HUES6 (cell line): Measurements from ENCODE around the gene OXCT2.

ENCODE experiments used
- H3K27ac ChIP-seq: 2 replicates; pipeline ENCODE4 v1.7.0; 2013; ENCODE audit warnings: low read depth, mild to moderate bottlenecking, low read length, inconsistent platforms
- H3K27me3 ChIP-seq: 2 replicates; pipeline ENCODE4 v1.6.1; 2013; ENCODE audit warnings: low read length; ENCODE audit not compliant: control insufficient read depth, insufficient read depth
- H3K36me3 ChIP-seq: 2 replicates; pipeline ENCODE4 v1.6.1; 2013; ENCODE audit warnings: low read length; ENCODE audit not compliant: control insufficient read depth, insufficient read depth
- H3K4me1 ChIP-seq: 2 replicates; pipeline ENCODE4 v1.6.1; 2013; ENCODE audit warnings: low read length; ENCODE audit not compliant: control insufficient read depth, insufficient read depth
- H3K4me3 ChIP-seq: 2 replicates; pipeline ENCODE4 v1.5.1; 2013; ENCODE audit warnings: low read depth, low read length
- H3K9ac ChIP-seq: one replicate; pipeline ENCODE4 v1.6.1; 2013; ENCODE audit warnings: mild to moderate bottlenecking, low read length
- H3K9me3 ChIP-seq: 2 replicates; pipeline ENCODE4 v1.6.1; 2013; ENCODE audit warnings: low read depth, low read length; ENCODE audit not compliant: control insufficient read depth, insufficient read depth

OXCT2 gene

GRCh38 chr1:39753132-39754025 lies 17.8 kb downstream of the OXCT2 start:
- H3K36me3 ChIP-seq, result peaks cover 87% of the 10 kb centered on the region
- H3K4me1 ChIP-seq, result no peaks in the 10 kb centered on the region
- H3K9me3 ChIP-seq, result no peaks in the 10 kb centered on the region
- H3K9ac ChIP-seq, result no peak overlapping the region
- H3K27me3 ChIP-seq, result no peaks in the 10 kb centered on the region
- no peak overlapping the region for H3K27ac ChIP-seq
- H3K4me3 ChIP-seq, result no peak overlapping the region

DNA sequence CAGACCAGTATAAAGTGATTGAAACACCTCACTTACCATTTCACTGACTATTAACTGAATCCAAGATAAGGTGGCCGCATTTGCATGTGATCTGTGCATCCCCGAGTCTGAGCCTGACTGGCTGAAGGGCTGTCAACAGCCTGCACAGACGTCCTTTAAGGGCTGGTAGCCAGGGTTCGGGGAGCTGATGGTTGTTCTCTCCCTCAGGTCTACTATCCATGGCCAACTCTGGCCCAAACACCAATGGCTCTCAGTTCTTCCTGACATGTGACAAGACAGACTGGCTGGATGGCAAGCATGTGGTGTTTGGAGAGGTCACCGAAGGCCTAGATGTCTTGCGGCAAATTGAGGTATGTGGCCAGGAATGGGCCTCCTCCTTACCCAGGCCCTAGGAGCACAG lies 18.4 kb downstream of the OXCT2 start:
- Histone ChIP-seq H3K36me3 (peaks cover 92% of the 10 kb centered on the region), H3K27ac (no peak overlapping the region), H3K9ac (no peak overlapping the region), H3K27me3 (no peaks in the 10 kb centered on the region), H3K4me3 (no peak overlapping the region), H3K4me1 (no peaks in the 10 kb centered on the region), H3K9me3 (no peaks in the 10 kb centered on the region)

DNA sequence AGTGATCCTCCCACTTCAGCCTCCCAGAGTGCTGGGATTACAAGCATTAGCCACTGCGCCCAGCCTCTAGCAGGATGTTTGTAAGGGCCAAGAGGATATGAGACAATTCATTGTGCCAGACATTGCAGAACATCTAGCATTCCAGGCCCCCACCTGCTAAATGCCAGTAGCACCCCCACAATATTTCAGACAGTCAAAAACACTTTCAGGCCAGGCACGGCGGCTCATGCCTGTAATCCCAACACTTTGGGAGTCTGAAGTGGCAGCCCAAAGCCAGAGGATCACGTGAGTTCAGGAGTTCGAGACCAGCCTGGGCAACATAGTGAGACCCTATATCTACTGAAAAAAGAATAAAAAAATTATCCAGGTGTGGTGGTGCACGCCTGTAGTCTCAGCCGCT lies 19.6 kb downstream of the OXCT2 start:
- Histone ChIP-seq H3K4me3 (no peak overlapping the region), H3K27me3 (no peaks in the 10 kb centered on the region), H3K4me1 (no peaks in the 10 kb centered on the region), H3K9me3 (no peaks in the 10 kb centered on the region), H3K9ac (no peak overlapping the region), H3K27ac (no peak overlapping the region), H3K36me3 (peaks cover 92% of the 10 kb centered on the region)

- H3K4me1 ChIP-seq, result no peaks in the 10 kb centered on the region
- peaks cover 87% of the 10 kb centered on the region for H3K36me3 ChIP-seq
- H3K27me3 ChIP-seq, result no peaks in the 10 kb centered on the region
- H3K4me3 ChIP-seq, result no peak overlapping the region
- H3K27ac ChIP-seq, result no peak overlapping the region
- H3K9ac ChIP-seq, result no peak overlapping the region
- H3K9me3 ChIP-seq, result no peaks in the 10 kb centered on the region
Observed at GRCh38 chr1:39745016-39745670, 26.0 kb downstream of the OXCT2 start.

- Histone ChIP-seq H3K9ac (peak within 1 kb of the TSS; percentile 89), H3K27ac (no peak within 1 kb of the TSS; the same call in 1 of the 2 replicates), H3K4me3 (peak within 1 kb of the TSS; percentile 89), H3K9me3 (no peaks in the 10 kb centered on the region), H3K36me3 (peaks cover 27% of the 10 kb centered on the region), H3K4me1 (0 out of 2 replicates have a peak, but pooled peaks cover 3% of the 10 kb centered on the region), H3K27me3 (peaks cover 42% of the 10 kb centered on the region)
Observed at GRCh38 chr1:39738622-39739366, 32.4 kb downstream of the OXCT2 start, which contains the start of gene PPIE. TSS of gene PPIE (plus strand) at chr1:39738882. CDS start at chr1:39738901, 19 bp downstream.

- Histone ChIP-seq H3K27me3 (peaks cover 53% of the 10 kb centered on the region), H3K27ac (no peak overlapping the region)
Observed at GRCh38 chr1:39737546-39738169, 33.5 kb downstream of the OXCT2 start.

GRCh38 chr1:39735731-39736130 lies 35.4 kb downstream of the OXCT2 start:
- H3K27me3 ChIP-seq, result peaks cover 72% of the 10 kb centered on the region
- no peak overlapping the region for H3K9ac ChIP-seq
- no peak overlapping the region for H3K4me3 ChIP-seq
- no peak overlapping the region for H3K27ac ChIP-seq
- 0 out of 2 replicates have a peak, but pooled peaks cover 3% of the 10 kb centered on the region for H3K4me1 ChIP-seq
- H3K9me3 ChIP-seq, result no peaks in the 10 kb centered on the region
- no peaks in the 10 kb centered on the region for H3K36me3 ChIP-seq

More at GRCh38 chr1:39737546-39738169, 33.5 kb downstream of the OXCT2 start:
- Histone ChIP-seq H3K36me3 (peaks cover 16% of the 10 kb centered on the region), H3K4me1 (0 out of 2 replicates have a peak, but pooled peaks cover 3% of the 10 kb centered on the region), H3K9ac (no peak overlapping the region), H3K9me3 (no peaks in the 10 kb centered on the region), H3K4me3 (no peak overlapping the region)

DNA sequence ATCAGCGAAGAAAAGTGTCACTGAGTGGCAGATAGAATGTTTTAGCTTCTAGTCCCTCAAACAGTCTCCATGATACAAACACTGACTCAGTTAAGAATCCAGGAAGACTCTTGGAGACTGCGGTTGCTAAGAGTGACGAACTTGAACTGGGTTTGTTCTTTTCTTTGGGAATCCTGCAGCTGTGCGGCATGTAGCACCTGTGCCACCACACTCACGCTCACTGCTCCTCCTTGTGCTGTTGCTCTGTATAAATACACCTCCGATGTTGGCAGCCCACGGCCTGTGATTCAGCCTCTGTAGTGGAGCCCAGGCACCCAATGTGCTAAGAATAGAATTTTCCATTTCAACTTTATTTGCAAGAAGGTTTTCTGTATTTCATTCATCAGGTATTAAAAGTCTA lies 38.0 kb downstream of the OXCT2 start:
- Histone ChIP-seq H3K9ac (no peak overlapping the region), H3K27ac (no peak overlapping the region), H3K4me1 (no peaks in the 10 kb centered on the region), H3K9me3 (no peaks in the 10 kb centered on the region), H3K27me3 (peaks cover 97% of the 10 kb centered on the region), H3K36me3 (no peaks in the 10 kb centered on the region), H3K4me3 (no peak overlapping the region)

DNA sequence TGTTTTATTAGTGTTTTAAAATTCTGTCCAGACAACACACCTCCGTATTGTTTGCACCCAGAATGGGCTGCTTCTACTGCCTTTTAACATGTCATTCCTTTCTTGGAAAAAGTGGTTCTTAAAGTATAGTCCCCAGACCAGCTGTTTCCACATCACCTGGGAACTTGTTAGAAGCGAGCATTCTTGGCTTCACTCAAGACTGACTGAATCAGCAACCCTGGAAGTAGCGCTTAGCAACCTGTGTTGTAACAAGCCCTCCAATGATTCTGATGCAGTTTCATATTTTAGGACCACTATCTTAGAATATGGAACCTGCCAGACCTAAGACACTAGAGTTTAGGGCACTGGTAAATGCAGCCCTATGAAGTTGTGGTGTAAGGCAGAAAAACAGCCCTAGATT lies 38.4 kb downstream of the OXCT2 start:
- Histone ChIP-seq H3K36me3 (no peaks in the 10 kb centered on the region), H3K4me3 (no peak overlapping the region), H3K27me3 (peaks cover 98% of the 10 kb centered on the region), H3K4me1 (no peaks in the 10 kb centered on the region), H3K27ac (no peak overlapping the region), H3K9me3 (no peaks in the 10 kb centered on the region), H3K9ac (no peak overlapping the region)

GRCh38 chr1:39729842-39730241 lies 41.3 kb downstream of the OXCT2 start:
- Histone ChIP-seq H3K27me3 (peaks cover 99% of the 10 kb centered on the region), H3K9ac (no peak overlapping the region), H3K36me3 (no peaks in the 10 kb centered on the region), H3K4me1 (no peaks in the 10 kb centered on the region), H3K27ac (no peak overlapping the region), H3K4me3 (no peak overlapping the region), H3K9me3 (no peaks in the 10 kb centered on the region)
